NCI-H187 treated with DMSO at 0.1 percent for 48 hours (cell line): Measurements from ENCODE around the gene ATRN.
A peak's percentile ranks its signal among the peaks of the same experiment; 100 is the strongest.
"Not testable (repeated sequence)": the region's sequence is repeated elsewhere in the genome, so short reads cannot be mapped to it uniquely, and the experiment has no call there.

Source experiments
- DNase-seq: peaks from one replicate; lab custom pipeline; 2025; lab: John Stamatoyannopoulos, UW

Gene ATRN

GRCh38 chr20:3470208-3470626 lies 601 bp upstream of the ATRN start:
- DNase-seq, result no peak

GRCh38 chr20:3471397-3472021 lies 691 bp downstream of the ATRN start:
- DNase-seq, result no peak

- no peak for DNase-seq
Observed at GRCh38 chr20:3472105-3472504, 1.3 kb downstream of the ATRN start.

- no peak for DNase-seq
Observed at GRCh38 chr20:3473324-3473723, 2.5 kb downstream of the ATRN start.

GRCh38 chr20:3473944-3474343 lies 3.1 kb downstream of the ATRN start:
- DNase-seq, result peak; percentile 66

- not testable (repeated sequence) for DNase-seq
Observed at GRCh38 chr20:3477003-3477860, 6.4 kb downstream of the ATRN start.

- DNase-seq, result no peak
Observed at GRCh38 chr20:3477861-3478544, 7.2 kb downstream of the ATRN start.

- no peak for DNase-seq
Observed at GRCh38 chr20:3479025-3479424, 8.2 kb downstream of the ATRN start.

- no peak for DNase-seq
Observed at GRCh38 chr20:3479759-3480615, 9.2 kb downstream of the ATRN start.

GRCh38 chr20:3483309-3483708 lies 12.5 kb downstream of the ATRN start:
- DNase-seq, result no peak

GRCh38 chr20:3483784-3484183 lies 13.0 kb downstream of the ATRN start:
- no peak for DNase-seq

- DNase-seq, result no peak
Observed at GRCh38 chr20:3485913-3486312, 15.1 kb downstream of the ATRN start.

- DNase-seq, result no peak
Observed at GRCh38 chr20:3486850-3487249, 16.0 kb downstream of the ATRN start.

GRCh38 chr20:3492669-3493068 lies 21.9 kb downstream of the ATRN start:
- no peak for DNase-seq

- DNase-seq, result no peak
Observed at GRCh38 chr20:3494218-3494617, 23.4 kb downstream of the ATRN start.

GRCh38 chr20:3502878-3503277 lies 32.1 kb downstream of the ATRN start:
- no peak for DNase-seq

- DNase-seq, result no peak
Observed at GRCh38 chr20:3505148-3505547, 34.3 kb downstream of the ATRN start.

- DNase-seq, result no peak
Observed at GRCh38 chr20:3509064-3509463, 38.2 kb downstream of the ATRN start.

- no peak for DNase-seq
Observed at GRCh38 chr20:3510110-3510509, 39.3 kb downstream of the ATRN start.

- not testable (repeated sequence) for DNase-seq
Observed at GRCh38 chr20:3512239-3512638, 41.4 kb downstream of the ATRN start.

GRCh38 chr20:3514012-3514642 lies 43.3 kb downstream of the ATRN start:
- DNase-seq, result no peak
